ENCODE measurements around the gene WWP2. TPM values are rescaled to one million over a fixed set of nuclear protein-coding genes. Genes with fewer than 3 reads are reported as not detected.
"Not testable (repeated sequence)": the region's sequence is repeated elsewhere in the genome, so short reads cannot be mapped to it uniquely, and the experiment has no call there.

WWP2 gene
- total and polyA plus RNA-seq, 7 donors: 11.4 to 59.0 (median 23.9) TPM

GRCh38 chr16:69726313-69727060 is 35.6 kb upstream of the WWP2 start, which contains the start of gene NQO1:
Gene NQO1, minus strand, starts transcription at chr16:69726560. Its CDS starts 121 bp downstream, at chr16:69726439.
- H3K27me3 ChIP-seq: no peaks in the 10 kb centered on the region

GRCh38 chr16:69727916-69728270 is 34.2 kb upstream of the WWP2 start:
- Histone ChIP-seq H3K4me3 (no peak overlapping the region), H3K9me3 (no peaks in the 10 kb centered on the region), H3K27ac (peak overlapping the region in 3 of 4 donors; percentile 79 to 93 (median 84)), H3K27me3 (no peaks in the 10 kb centered on the region), H3K36me3 (no peaks in the 10 kb centered on the region), H3K4me1 (peaks cover 0 to 26% (median 17%) of the 10 kb centered on the region in 4 donors)
- 93 to 94% methylated on average over 5 of the region's 5 CpGs for WGBS, 2 donors
- intact Hi-C loops (cut with DNase I): no loop called here
- no peak for DNase-seq
- no peak for TF ChIP-seq EP300 (IDR thresholded peaks at IDR 0.05)
- no peak for TF ChIP-seq POLR2AphosphoS5 (IDR thresholded peaks at IDR 0.05)
- no peak for TF ChIP-seq POLR2A (IDR thresholded peaks at IDR 0.05)

More at GRCh38 chr16:69726313-69727060, 35.6 kb upstream of the WWP2 start, which contains the start of gene NQO1:
- no peaks in the 10 kb centered on the region for H3K9me3 ChIP-seq
- H3K4me3 ChIP-seq: peak within 1 kb of the TSS; percentile 41 to 59 (median 48)
- WGBS, 2 donors: 1% methylated on average over 31 of the region's 31 CpGs
- intact Hi-C loops (cut with DNase I): no loop called here
- H3K36me3 ChIP-seq: no peaks in the 10 kb centered on the region
- peak within 1 kb of the TSS; percentile 76 to 93 (median 82) for H3K27ac ChIP-seq
- H3K4me1 ChIP-seq: peaks cover 0 to 26% (median 17%) of the 10 kb centered on the region in 4 donors
- peak; percentile 97 for DNase-seq
- TF ChIP-seq POLR2A (IDR thresholded peaks at IDR 0.05): peak in 1 of 2 donors; percentile 70
- TF ChIP-seq CTCF (IDR thresholded peaks at IDR 0.05): no peak
- TF ChIP-seq POLR2AphosphoS5 (IDR thresholded peaks at IDR 0.05): peak; percentile 63 to 79 (median 68)

GRCh38 chr16:69729030-69729429 is 33.1 kb upstream of the WWP2 start:
- H3K27me3 ChIP-seq; H3K9me3 ChIP-seq; H3K4me3 ChIP-seq; intact Hi-C loops (cut with DNase I); H3K27ac ChIP-seq; DNase-seq; H3K36me3 ChIP-seq: not testable (repeated sequence)
- WGBS, 2 donors: 90 to 93% methylated on average over 4 of the region's 4 CpGs
- H3K4me1 ChIP-seq: peaks cover 0 to 26% (median 17%) of the 10 kb centered on the region in 4 donors

GRCh38 chr16:69731280-69731679 is 30.9 kb upstream of the WWP2 start:
- intact Hi-C loops (cut with DNase I); H3K9me3 ChIP-seq; H3K27me3 ChIP-seq; DNase-seq; H3K36me3 ChIP-seq; H3K4me3 ChIP-seq; H3K27ac ChIP-seq: not testable (repeated sequence)
- H3K4me1 ChIP-seq: peaks cover 0 to 21% (median 14%) of the 10 kb centered on the region in 4 donors
- WGBS, 2 donors: 78 to 90% methylated on average over 5 of the region's 5 CpGs

- no peak overlapping the region for H3K27ac ChIP-seq
- H3K36me3 ChIP-seq: no peaks in the 10 kb centered on the region
- DNase-seq: no peak
- H3K9me3 ChIP-seq: no peaks in the 10 kb centered on the region
- peaks cover 0 to 15% (median 9%) of the 10 kb centered on the region in 4 donors for H3K4me1 ChIP-seq
- no peak for TF ChIP-seq CTCF (IDR thresholded peaks at IDR 0.05)
- TF ChIP-seq POLR2AphosphoS5 (IDR thresholded peaks at IDR 0.05): no peak
- TF ChIP-seq POLR2A (IDR thresholded peaks at IDR 0.05): no peak
- H3K27me3 ChIP-seq: no peaks in the 10 kb centered on the region
- WGBS, 2 donors: 47 to 83% methylated on average over 6 of the region's 6 CpGs
- intact Hi-C loops (cut with DNase I): no loop called here
- no peak overlapping the region for H3K4me3 ChIP-seq
Measured at GRCh38 chr16:69732101-69732500, 30.0 kb upstream of the WWP2 start.

GRCh38 chr16:69741519-69741918 is 20.6 kb upstream of the WWP2 start:
- Histone ChIP-seq H3K9me3 (no peaks in the 10 kb centered on the region), H3K27ac (peak overlapping the region in 2 of 4 donors; percentile 34 to 47), H3K27me3 (no peaks in the 10 kb centered on the region), H3K4me3 (no peak overlapping the region), H3K4me1 (peaks cover 0 to 8% (median 0%) of the 10 kb centered on the region in 4 donors), H3K36me3 (peaks cover 19 to 70% (median 49%) of the 10 kb centered on the region in 4 donors)
- no peak for DNase-seq
- intact Hi-C loops (cut with DNase I): loop anchor here (10.0 kb wide), 1 partner anchor 1003 kb away; no protein-coding TSS in a partner anchor
- TF ChIP-seq CTCF (IDR thresholded peaks at IDR 0.05) (no peak), POLR2A (IDR thresholded peaks at IDR 0.05) (no peak), EP300 (IDR thresholded peaks at IDR 0.05) (no peak)
- WGBS, 2 donors: 39 to 71% methylated on average over 8 of the region's 8 CpGs

Data from sigmoid colon (tissue), 7 donors.